Fibroblast of mammary gland (primary cell): ENCODE data around the gene SMIM26.

Experiments used
- DNase-seq: peaks from one replicate; pipeline ENCODE4 v3.0.0-alpha.2; 2010; ENCODE audit warnings: low read depth
- H3K4me3 ChIP-seq: 2 replicates; pipeline ENCODE4 v1.5.1; 2011; ENCODE audit warnings: low read depth, mild to moderate bottlenecking, low read length, moderate library complexity; ENCODE audit not compliant: control insufficient read depth
- TF ChIP-seq, protein P1 (sequence below): conservative IDR thresholded peaks from 2 replicates; pipeline ENCODE4 v1.5.1; 2011; ENCODE audit warnings: low read depth, low read length, inconsistent platforms; ENCODE audit not compliant: control insufficient read depth, insufficient read depth

The SMIM26 gene

DNA sequence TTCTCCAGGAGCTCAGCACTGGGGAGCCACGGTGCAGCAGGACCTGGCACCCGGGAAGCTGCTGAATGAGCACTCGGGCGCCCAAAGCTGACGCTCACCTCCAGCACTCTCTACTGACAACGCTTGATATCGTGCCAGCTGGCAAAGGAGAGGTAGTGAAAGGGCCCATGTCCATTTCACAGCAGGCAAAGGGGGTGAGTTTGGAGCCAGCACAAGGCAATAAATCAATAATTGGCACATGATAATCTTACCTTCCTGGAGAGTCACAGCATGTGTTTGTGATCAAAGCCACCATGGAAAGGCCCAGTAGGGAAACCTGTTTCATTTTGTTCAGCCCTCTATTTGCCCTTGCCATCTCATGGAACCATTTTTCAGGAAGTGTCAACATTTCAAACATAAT lies 23.3 kb upstream of the SMIM26 start:
- no peak for DNase-seq
- H3K4me3 ChIP-seq, result no peak overlapping the region
- TF ChIP-seq, protein P1, sequence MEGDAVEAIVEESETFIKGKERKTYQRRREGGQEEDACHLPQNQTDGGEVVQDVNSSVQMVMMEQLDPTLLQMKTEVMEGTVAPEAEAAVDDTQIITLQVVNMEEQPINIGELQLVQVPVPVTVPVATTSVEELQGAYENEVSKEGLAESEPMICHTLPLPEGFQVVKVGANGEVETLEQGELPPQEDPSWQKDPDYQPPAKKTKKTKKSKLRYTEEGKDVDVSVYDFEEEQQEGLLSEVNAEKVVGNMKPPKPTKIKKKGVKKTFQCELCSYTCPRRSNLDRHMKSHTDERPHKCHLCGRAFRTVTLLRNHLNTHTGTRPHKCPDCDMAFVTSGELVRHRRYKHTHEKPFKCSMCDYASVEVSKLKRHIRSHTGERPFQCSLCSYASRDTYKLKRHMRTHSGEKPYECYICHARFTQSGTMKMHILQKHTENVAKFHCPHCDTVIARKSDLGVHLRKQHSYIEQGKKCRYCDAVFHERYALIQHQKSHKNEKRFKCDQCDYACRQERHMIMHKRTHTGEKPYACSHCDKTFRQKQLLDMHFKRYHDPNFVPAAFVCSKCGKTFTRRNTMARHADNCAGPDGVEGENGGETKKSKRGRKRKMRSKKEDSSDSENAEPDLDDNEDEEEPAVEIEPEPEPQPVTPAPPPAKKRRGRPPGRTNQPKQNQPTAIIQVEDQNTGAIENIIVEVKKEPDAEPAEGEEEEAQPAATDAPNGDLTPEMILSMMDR, result no peak

DNA sequence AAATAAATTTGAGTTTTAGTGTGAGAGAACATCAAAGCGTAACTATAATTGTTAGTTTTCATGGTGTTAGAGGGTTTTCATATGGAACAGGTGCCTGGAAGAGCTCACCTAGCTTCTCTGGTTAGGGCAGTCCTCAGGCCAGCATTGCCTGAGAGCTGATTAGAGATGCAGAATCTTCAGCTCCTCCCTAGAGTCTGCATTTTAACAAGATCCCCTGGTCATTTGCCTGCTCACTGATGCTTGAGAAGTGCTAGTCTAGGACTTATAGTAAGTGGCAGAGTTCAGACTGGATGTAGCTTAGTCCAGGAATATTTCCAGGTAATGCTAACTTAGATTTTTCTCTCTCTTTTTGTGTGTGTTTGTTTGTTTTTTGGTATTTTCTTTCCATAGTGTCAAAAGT lies 21.7 kb upstream of the SMIM26 start:
- DNase-seq, result no peak
- TF ChIP-seq, protein P1, result no peak
- no peak overlapping the region for H3K4me3 ChIP-seq

DNA sequence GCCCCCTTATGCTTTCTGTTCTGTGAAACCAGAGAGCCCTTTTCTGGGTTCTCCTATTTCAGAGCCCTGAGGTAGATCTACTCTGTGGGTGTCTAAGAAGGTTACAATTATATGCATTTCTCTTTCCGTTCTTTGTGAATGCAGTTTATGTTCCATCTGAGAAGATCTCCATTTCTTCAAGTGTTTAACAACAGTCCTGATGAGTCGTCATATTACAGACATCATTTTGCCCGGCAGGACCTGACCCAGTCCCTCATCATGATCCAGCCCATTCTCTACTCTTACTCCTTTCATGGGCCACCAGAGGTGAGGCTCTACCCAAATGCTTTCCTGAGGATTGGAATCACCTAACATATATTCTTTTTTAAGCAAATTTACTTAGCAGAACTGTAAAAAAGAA lies 18.8 kb upstream of the SMIM26 start:
- TF ChIP-seq, protein P1, result no peak
- no peak for DNase-seq
- H3K4me3 ChIP-seq, result no peak overlapping the region

DNA sequence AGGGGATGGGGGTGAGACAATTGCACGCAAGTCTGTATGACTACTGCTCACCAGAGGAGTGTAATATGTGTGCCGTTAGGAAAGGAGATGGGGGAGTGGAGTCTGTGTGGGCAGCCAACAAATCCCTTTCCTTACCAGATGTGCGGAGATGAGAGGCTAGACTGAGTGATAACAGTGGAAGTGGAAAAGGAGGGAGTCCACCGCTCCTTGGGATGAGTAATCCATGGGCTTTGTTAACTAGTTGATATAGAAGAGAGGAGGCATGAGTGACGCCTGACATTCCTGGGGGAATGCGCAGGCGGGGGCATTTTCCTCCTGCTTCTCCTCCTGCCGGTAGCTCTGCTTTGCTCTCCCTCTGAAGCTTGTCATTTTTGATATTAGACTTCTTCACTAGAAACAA lies 13.5 kb upstream of the SMIM26 start:
- no peak overlapping the region for H3K4me3 ChIP-seq
- TF ChIP-seq, protein P1, result no peak
- no peak for DNase-seq

DNA sequence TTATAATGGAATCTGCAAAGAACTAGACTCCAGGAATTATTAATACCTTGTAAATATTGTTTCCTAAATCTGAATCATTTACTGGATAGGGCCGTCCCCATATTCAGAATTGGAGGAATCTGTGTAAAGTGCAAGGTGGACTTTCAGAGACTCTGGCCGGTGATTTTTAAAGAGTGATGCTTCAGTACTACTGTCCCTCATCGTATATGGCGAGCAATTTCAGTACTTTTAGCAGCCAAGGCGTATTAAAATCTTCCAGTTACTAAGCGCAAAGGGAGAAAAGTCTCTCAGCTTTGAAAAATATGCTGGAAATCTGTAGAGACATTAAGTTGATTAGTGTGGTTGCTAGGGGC lies 483 bp downstream of the SMIM26 start:
- peak overlapping the region; percentile 91 for H3K4me3 ChIP-seq
- TF ChIP-seq, protein P1, result no peak
- DNase-seq, result no peak

DNA sequence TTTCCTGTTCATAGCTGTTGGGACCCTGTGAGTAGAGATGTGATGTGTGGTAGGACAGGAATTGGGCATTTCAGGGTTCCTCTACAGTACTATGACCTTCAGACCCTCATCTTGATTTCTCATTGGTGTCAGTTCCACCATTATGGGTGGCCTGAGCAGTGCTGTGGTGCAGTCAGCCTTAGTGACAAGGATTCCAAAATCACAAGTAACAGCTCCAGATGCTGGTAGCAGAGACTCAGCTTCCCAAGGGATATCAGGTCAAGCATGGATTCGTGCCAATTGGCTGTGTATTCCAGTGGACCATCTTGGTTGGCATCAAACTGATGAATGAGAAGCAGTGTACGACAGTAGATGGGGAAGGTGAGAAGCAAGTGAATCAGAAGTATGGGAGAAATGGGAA lies 3.8 kb downstream of the SMIM26 start:
- no peak overlapping the region for H3K4me3 ChIP-seq
- no peak for DNase-seq
- TF ChIP-seq, protein P1, result no peak

DNA sequence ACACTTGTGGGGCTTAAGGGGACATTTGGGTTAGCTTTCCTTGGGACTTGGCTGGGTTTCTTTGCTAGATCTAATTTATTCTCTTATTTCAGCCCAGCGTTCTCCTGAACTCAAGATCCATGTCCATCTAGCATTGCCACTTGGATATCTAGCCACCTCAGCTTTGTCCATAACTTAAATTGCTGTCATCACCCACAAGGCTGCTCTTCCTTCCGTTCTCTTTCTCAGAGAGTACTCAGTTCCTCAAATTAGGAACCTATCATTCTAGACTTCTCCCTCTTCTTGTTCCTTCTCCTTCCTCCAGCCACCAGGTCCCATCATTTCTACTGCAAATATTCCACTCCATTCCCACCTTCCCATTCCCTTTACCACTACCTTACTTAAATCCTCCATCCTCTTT lies 4.3 kb downstream of the SMIM26 start:
- TF ChIP-seq, protein P1, result no peak
- no peak overlapping the region for H3K4me3 ChIP-seq
- no peak for DNase-seq
